HG03460 (cell line): ENCODE results near the gene IFI6.
"Not testable (repeated sequence)": the region's sequence is repeated elsewhere in the genome, so short reads cannot be mapped to it uniquely, and the experiment has no call there.

Experiments
- ATAC-seq: cut with Tn5 transposase; IDR thresholded peaks from one replicate; pipeline ENCODE4 v1.9.1; 2021; ENCODE audit not compliant: unreplicated experiment

Gene IFI6

GRCh38 chr1:27652111-27652864, 19.7 kb downstream of the IFI6 start:
- ATAC-seq = no peak

- no peak for ATAC-seq
Measured at GRCh38 chr1:27650539-27651175, 21.3 kb downstream of the IFI6 start.

GRCh38 chr1:27650171-27650538, 21.8 kb downstream of the IFI6 start:
- no peak for ATAC-seq

GRCh38 chr1:27649306-27649635, 22.7 kb downstream of the IFI6 start:
- no peak for ATAC-seq

GRCh38 chr1:27648602-27649305, 23.2 kb downstream of the IFI6 start:
- ATAC-seq = no peak

GRCh38 chr1:27647328-27647727, 24.7 kb downstream of the IFI6 start:
- ATAC-seq = no peak

- ATAC-seq = no peak
Measured at GRCh38 chr1:27646676-27647075, 25.3 kb downstream of the IFI6 start.

GRCh38 chr1:27645071-27645415, 26.9 kb downstream of the IFI6 start:
- ATAC-seq = no peak

- ATAC-seq = no peak
Measured at GRCh38 chr1:27644369-27645070, 27.5 kb downstream of the IFI6 start.

- no peak for ATAC-seq
Measured at GRCh38 chr1:27643600-27644368, 28.2 kb downstream of the IFI6 start.

- ATAC-seq = not testable (repeated sequence)
Measured at GRCh38 chr1:27640514-27640913, 31.5 kb downstream of the IFI6 start.

GRCh38 chr1:27638805-27639204, 33.2 kb downstream of the IFI6 start:
- ATAC-seq = no peak

GRCh38 chr1:27638047-27638734, 33.8 kb downstream of the IFI6 start:
- ATAC-seq = no peak

GRCh38 chr1:27635396-27636142, 36.4 kb downstream of the IFI6 start:
- no peak for ATAC-seq

GRCh38 chr1:27634985-27635367, 37.0 kb downstream of the IFI6 start, which contains the start of gene FGR:
Gene FGR (minus strand): TSS chr1:27635185. CDS start chr1:27623916, 11,269 bp downstream.
- no peak for ATAC-seq

GRCh38 chr1:27634177-27634984, 37.6 kb downstream of the IFI6 start:
- ATAC-seq = no peak

GRCh38 chr1:27633640-27634176, 38.3 kb downstream of the IFI6 start:
- ATAC-seq = no peak

- ATAC-seq = no peak
Measured at GRCh38 chr1:27633298-27633610, 38.7 kb downstream of the IFI6 start.
